Thyroid gland (tissue), 4 donors: Measurements from ENCODE around the gene NKX2-3. TPM values are rescaled to one million over a fixed set of nuclear protein-coding genes. Genes with fewer than 3 reads are reported as not detected.

Experiments used
- DNase-seq, 2 donors: peaks; one replicate each; pipeline ENCODE4 v3.0.0-alpha.2; 2019
- H3K27ac ChIP-seq, 3 donors: fragments of 200-600 bp; sonication (generic); 1 replicate in 2 of 3; 2 replicates in 1 of 3; pipeline ENCODE4 v1.5.1; 2016 to 2019; ENCODE audit warnings: mild to moderate bottlenecking in 1 of 3, moderate library complexity in 1 of 3
- H3K27me3 ChIP-seq: fragments of 200-600 bp; sonication (generic); one replicate; pipeline ENCODE4 v1.5.1; 2019
- H3K36me3 ChIP-seq, 2 donors: fragments of 200-600 bp; sonication (generic); one replicate each; pipeline ENCODE4 v1.5.1; 2016 to 2019
- H3K4me1 ChIP-seq, 2 donors: fragments of 200-600 bp; sonication (generic); one replicate each; pipeline ENCODE4 v1.5.1; 2017 to 2019
- H3K4me3 ChIP-seq, 3 donors: fragments of 200-600 bp; sonication (generic); replicated peaks in 1 of 3; 1 replicate in 2 of 3; 2 replicates in 1 of 3; pipeline ENCODE4 v1.5.1; 2016; ENCODE audit warnings: mild to moderate bottlenecking in 1 of 3
- H3K9me3 ChIP-seq: fragments of 200-600 bp; sonication (generic); one replicate; pipeline ENCODE4 v1.5.1; 2017
- POLR2A ChIP-seq, 2 donors: fragments of 450-650 bp; IDR thresholded peaks; one replicate each; pipeline ENCODE4 v1.6.1; 2017; ENCODE audit warnings: antibody characterized with exemption in 2 of 2, mild to moderate bottlenecking in 2 of 2, moderate library complexity in 1 of 2
- WGBS, 2 donors: methylation state at CpG; one replicate each; pipeline ENCODE4 v1.1.5; 2017; 5-methylcytosine and 5-hydroxymethylcytosine counted together
- intact Hi-C: fragments of 100-400 bp; cut with DNase I; formaldehyde crosslinking; loops from one replicate; pipeline ENCODE4 v1.15.1; 2023
- total RNA-seq, 4 donors: library from RNA; depleted of rRNA; stranded (reverse); fragments of >200 nt; gene quantifications; one replicate each; pipeline ENCODE4 v1.2.3, GENCODE V29; 2016
- TF ChIP-seq, protein P1 (sequence below), 6 experiments: fragments of 200-600 bp in 3 of 6; fragments of 450-650 bp in 3 of 6; sonication (generic) in 3 of 6; IDR thresholded peaks; one replicate each; pipeline ENCODE4 v1.5.1; 2016 to 2019; ENCODE audit warnings: antibody characterized with exemption in 6 of 6, mild to moderate bottlenecking in 2 of 6, inconsistent platforms in 1 of 6, moderate library complexity in 1 of 6

Gene NKX2-3
- total RNA-seq, 4 donors from 2014 or later = 3.3 TPM; not detected in 3

DNA sequence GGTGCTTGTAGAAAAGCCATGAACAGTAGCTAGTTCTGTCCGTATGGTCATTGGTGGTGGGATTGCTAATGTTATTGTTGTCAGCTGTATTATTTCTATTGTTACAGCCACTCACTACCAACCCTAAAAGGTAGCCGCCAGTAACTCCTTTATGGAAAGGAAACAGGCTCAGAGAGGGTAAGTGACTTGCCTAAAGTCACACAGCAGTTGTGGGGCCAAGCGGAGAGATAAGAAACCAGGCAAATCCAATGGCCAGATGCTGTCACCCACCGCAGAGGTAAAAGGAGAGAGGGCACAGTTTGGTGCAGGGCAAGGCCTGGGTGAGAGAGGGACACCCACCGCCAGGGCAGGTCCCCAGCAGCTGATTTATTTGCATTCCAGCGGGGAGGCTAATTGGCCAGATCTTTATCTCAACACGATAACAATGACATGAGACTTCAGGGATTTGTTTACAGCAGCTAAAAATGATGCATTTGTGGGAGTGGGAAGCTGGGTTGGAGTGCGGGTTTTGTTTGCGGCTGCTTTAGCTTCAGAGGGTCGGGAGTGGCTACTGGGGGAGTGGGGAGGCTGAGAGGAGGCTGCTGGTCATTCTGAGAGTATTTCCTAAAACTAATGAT lies 8.6 kb upstream of the NKX2-3 start:
- Histone ChIP-seq H3K36me3 (no peaks in the 10 kb centered on the region), H3K27me3 (peaks cover 76% of the 10 kb centered on the region), H3K4me3 (no peak overlapping the region), H3K9me3 (no peaks in the 10 kb centered on the region), H3K4me1 (peaks cover 8 to 10% of the 10 kb centered on the region in 2 donors), H3K27ac (no peak overlapping the region)
- intact Hi-C loops = no loop called here
- WGBS, 2 donors = 13 to 27% methylated on average over 10 of the region's 10 CpGs
- TF ChIP-seq, protein P1, sequence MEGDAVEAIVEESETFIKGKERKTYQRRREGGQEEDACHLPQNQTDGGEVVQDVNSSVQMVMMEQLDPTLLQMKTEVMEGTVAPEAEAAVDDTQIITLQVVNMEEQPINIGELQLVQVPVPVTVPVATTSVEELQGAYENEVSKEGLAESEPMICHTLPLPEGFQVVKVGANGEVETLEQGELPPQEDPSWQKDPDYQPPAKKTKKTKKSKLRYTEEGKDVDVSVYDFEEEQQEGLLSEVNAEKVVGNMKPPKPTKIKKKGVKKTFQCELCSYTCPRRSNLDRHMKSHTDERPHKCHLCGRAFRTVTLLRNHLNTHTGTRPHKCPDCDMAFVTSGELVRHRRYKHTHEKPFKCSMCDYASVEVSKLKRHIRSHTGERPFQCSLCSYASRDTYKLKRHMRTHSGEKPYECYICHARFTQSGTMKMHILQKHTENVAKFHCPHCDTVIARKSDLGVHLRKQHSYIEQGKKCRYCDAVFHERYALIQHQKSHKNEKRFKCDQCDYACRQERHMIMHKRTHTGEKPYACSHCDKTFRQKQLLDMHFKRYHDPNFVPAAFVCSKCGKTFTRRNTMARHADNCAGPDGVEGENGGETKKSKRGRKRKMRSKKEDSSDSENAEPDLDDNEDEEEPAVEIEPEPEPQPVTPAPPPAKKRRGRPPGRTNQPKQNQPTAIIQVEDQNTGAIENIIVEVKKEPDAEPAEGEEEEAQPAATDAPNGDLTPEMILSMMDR (IDR thresholded peaks at IDR 0.05) = no peak
- TF ChIP-seq POLR2A (IDR thresholded peaks at IDR 0.05) = no peak
- DNase-seq = no peak

DNA sequence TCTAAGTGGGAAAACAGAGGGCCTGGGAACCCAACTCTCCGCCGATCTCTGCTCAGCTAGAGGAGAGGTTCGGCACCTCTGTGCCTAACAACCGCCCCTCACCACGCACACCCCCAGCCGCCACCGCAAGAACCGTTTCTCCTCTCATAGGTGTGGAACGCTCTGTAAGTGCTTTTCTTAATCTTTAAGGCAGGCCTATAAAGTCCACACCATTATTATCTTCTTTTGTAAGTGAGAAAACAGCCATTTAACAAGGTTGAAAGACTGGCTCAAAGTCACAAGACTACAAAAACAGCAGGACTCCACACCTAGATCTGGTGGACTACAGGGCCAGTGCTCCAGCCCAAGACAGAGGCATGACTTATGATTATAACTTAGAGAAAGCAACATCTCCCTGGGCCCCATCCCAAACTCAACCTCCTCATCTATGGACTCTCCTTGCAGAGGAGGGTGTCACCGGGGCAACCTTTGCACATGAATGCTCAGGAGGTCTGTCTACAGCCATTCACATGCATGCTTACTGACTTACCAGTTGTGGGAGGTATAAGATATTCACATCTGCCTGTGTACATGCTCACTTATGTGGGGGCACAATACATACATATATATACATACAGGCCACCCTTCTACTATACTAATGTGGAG lies 7.9 kb upstream of the NKX2-3 start:
- Histone ChIP-seq H3K36me3 (no peaks in the 10 kb centered on the region), H3K27me3 (peaks cover 83% of the 10 kb centered on the region), H3K9me3 (no peaks in the 10 kb centered on the region), H3K4me3 (no peak overlapping the region), H3K27ac (no peak overlapping the region), H3K4me1 (peaks cover 8 to 10% of the 10 kb centered on the region in 2 donors)
- no peak for DNase-seq
- 39 to 40% methylated on average over 10 of the region's 10 CpGs for WGBS, 2 donors
- no peak for TF ChIP-seq POLR2A (IDR thresholded peaks at IDR 0.05)
- TF ChIP-seq, protein P1 (IDR thresholded peaks at IDR 0.05) = no peak
- intact Hi-C loops = no loop called here

DNA sequence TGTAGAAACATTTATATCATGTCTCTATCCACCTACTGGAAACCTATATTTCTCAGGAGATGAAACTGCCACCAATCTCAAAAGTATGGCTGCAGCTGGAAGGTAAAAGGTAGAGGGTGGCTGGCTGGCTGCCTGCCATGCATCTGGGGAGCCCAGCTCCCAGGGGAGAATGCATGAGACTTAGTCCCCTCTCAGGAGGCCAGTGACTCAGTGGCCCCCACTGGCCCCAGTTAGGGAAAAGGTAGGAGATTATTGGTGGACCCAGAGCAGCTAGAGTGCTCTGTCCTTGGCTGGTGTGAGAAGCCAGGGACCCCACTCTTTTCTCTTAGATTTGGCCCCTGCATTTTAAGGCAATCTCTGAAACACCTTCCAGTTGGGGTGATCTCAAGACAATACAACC lies 6.8 kb upstream of the NKX2-3 start:
- TF ChIP-seq, protein P1 (IDR thresholded peaks at IDR 0.05) = no peak
- no peak for TF ChIP-seq POLR2A (IDR thresholded peaks at IDR 0.05)
- intact Hi-C loops = no loop called here
- Histone ChIP-seq H3K4me3 (no peak overlapping the region), H3K9me3 (no peaks in the 10 kb centered on the region), H3K27ac (no peak overlapping the region), H3K36me3 (no peaks in the 10 kb centered on the region), H3K4me1 (peaks cover 13% of the 10 kb centered on the region in 2 donors), H3K27me3 (peaks cover 92% of the 10 kb centered on the region)
- DNase-seq = no peak

DNA sequence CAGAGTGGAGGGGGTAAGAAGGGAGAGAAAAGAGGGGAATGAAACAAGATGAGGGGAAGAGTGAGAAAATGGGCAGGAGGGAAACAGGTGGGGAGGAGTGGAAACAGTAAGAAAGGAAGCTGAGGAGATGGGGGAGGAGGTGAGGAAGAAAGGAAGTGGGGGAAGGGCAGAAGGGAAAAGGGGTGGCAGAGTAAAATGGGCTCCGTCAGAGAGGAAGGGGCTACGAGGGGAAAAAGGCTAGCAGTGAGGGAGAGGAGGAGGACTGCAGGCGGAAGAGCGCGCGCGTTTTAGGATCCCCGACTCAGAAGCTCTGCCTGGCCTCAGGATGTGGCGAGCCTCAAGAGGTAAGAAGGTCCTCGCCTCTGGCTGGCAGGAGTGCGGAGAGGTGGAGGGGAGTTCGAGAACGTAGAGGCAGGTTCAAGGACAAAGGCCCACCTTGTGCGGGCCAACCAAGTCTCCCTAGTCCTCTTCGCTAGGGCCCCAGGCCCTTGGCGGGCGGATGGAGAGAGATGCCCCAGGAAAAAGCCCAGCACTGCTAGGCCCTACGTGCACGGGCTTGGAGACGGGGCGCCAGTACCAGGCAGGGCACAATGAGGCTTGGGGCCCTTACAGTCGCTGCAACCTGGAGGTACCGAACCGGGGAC lies 5.8 kb upstream of the NKX2-3 start:
- Histone ChIP-seq H3K27me3 (peaks cover 95% of the 10 kb centered on the region), H3K4me3 (no peak overlapping the region)
- TF ChIP-seq POLR2A (IDR thresholded peaks at IDR 0.05) = no peak
- TF ChIP-seq, protein P1 (IDR thresholded peaks at IDR 0.05) = no peak

More for the DNA sequence above, 5.8 kb upstream of the NKX2-3 start:
- Histone ChIP-seq H3K36me3 (no peaks in the 10 kb centered on the region), H3K27ac (no peak overlapping the region), H3K4me1 (peaks cover 15 to 17% of the 10 kb centered on the region in 2 donors), H3K9me3 (no peaks in the 10 kb centered on the region)
- DNase-seq = no peak
- 64 to 71% methylated on average over 19 to 20 of the region's 24 CpGs for WGBS, 2 donors
- intact Hi-C loops = no loop called here
